T-helper 22 cell (primary cell): ENCODE data around the gene ELF5.

Experiments
- DNase-seq: peaks from one replicate; pipeline ENCODE4 v3.0.0-alpha.2; 2020; ENCODE audit warnings: low read depth

The ELF5 gene

GRCh38 chr11:34513682-34514449, at the start of gene ELF5:
Gene ELF5 (minus strand): TSS chr11:34513794. CDS start chr11:34505749, 8,045 bp downstream.
- no peak for DNase-seq

GRCh38 chr11:34562976-34563375, 49.4 kb upstream of the ELF5 start:
- no peak for DNase-seq

GRCh38 chr11:34560511-34560910, 46.9 kb upstream of the ELF5 start:
- DNase-seq, result no peak

- DNase-seq, result no peak
These were observed 45.1 kb upstream of the ELF5 start for GRCh38 chr11:34558673-34559072.

DNA sequence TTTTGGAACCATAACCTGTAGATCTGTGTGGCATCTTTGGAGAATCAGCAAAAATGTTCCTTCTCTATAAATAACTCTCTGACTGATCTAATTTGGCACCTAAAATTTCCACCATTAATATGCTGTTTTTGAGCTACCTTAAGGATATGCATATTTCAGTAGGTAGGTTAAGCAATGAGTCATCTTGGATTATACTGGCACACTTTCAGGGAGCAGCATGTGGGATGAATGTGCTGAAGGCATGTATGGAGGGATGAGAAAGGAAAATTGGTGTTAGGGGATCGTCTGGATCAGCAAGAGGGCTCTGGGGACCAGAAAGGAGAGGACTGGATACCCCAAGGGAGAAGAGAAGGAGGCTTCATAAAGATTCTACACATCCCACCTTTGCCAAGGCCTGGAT, 44.6 kb upstream of the ELF5 start:
- no peak for DNase-seq

- no peak for DNase-seq
These were observed 38.7 kb upstream of the ELF5 start for GRCh38 chr11:34552270-34552669.

GRCh38 chr11:34549271-34549670, 35.7 kb upstream of the ELF5 start:
- DNase-seq, result no peak

- DNase-seq, result no peak
These were observed 34.7 kb upstream of the ELF5 start for GRCh38 chr11:34548278-34548677.

DNA sequence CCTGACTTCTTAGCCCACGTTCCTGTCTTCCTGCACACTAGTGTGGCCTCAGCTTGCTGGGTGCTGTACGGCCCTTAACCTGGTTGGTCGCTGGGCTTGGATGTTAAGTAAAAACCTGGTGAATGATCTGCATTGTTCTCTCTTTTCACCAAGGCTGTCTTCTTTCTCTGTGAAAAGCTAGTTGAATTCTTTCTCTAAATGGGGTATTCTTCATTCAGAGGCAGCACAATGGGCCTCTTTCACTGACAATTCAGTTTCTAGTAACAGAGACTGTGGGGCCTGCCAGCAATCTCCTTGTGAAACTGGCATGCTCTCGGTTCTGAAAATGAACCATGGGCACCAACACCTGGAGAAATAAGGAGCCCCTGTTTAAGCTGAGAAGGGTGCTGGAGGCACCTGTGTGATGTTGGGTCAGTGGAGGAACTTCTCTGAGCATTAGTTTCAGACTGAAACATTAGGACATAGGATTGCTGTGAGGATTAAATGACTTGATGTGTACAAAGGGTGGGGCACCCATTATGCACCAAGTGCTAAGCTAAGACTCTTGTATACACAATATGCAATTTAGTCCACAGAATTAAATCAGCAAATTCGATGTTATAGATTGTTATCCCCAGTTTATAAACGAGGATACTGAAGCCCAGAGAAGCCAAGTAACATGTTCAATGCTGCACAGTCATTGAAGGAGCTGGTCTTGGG, 33.1 kb upstream of the ELF5 start:
- no peak for DNase-seq

GRCh38 chr11:34542089-34542488, 28.5 kb upstream of the ELF5 start:
- no peak for DNase-seq

DNA sequence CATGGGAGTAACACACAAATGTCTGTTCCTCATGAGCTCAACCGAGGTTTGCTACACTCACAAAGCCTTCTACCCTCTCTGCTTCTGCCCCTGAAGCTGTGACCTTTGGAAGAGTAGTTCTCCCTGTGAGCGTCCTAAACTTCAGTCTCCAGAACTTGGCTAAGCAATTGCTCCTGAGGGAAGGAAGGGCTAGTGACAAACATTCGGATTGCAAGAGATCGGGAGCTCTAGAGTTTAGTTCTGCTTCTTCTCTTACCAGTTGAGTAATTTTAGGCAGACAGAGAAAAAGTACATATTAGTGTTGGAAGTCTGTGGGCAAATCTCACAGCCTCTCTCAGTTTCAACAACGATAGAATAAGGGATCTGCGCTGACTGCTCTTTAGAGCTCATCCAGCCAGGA, 27.3 kb upstream of the ELF5 start:
- DNase-seq, result no peak

GRCh38 chr11:34537636-34538035, 24.0 kb upstream of the ELF5 start:
- no peak for DNase-seq

- no peak for DNase-seq
These were observed 22.5 kb upstream of the ELF5 start for GRCh38 chr11:34536056-34536455.

- no peak for DNase-seq
These were observed 21.2 kb upstream of the ELF5 start for GRCh38 chr11:34534826-34535225.

DNA sequence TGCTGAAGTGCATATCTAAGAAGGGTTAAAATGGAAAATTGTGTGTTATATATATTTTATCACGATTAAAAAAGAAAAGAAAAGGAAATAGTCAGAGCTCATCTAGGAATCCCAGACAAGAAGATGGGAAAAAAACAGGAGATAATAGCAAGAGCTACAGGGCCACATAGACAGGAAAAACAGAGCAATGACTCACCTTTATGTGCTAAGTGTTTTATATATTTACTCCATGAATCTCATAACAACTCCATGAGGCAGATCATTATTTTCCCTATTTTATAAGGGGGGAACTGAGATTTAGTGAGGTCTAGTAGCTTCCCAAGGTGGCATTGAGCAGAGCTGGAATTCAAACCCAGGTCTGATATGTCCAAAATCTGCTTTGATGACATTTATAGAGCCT, 18.1 kb upstream of the ELF5 start:
- DNase-seq, result no peak

DNA sequence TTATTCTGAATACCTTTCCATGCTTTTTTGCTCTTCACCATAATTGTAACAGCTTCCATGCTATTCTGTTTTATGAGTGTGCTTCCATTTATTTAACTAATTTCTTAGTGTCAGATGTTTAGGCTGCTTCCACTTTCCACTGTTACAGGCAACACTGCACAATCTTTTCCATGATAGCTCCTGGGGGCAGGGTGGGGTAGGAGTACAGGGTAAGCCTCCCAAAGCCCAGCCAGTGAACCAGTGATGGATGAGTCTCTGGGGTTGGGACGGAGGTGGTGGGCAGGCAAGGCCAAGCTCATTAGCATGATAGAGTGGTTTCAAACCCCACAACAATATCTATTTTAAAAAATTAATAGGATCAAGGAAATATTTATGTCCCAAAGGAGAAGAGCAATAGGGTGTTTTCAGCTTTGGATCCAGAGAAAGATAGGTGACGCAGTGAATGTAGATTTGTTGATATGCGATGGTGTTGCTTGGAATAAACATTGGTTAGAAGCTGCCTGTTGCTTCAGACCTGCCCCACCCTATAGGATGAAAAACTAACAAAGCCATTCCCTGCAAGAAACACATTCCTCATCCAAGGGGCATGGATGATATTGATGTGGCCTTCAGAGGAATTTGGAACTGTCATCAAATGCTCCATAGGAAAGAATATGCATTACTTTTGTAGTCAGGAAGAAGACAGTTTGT, 17.1 kb upstream of the ELF5 start:
- no peak for DNase-seq

DNA sequence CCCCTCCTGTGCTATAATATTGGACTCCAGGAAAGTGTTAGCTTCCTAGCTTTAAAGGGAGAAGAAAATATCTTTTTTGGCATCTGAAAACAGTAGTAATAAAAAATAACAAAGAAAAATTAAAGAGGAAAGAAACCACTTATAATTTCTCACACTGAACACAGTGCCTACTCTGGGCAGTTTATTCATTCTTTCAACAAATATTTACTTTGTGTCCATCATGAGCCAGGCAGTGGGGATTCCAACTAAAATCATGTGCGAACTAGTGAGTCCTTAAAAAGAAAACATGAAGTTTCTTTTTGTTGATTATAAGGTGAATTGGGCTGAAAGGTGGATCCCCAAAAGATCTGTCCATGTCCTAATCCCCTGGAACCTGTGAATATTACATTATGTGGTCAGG, 16.0 kb upstream of the ELF5 start:
- no peak for DNase-seq

- DNase-seq, result no peak
These were observed 14.5 kb upstream of the ELF5 start for GRCh38 chr11:34528072-34528471.

GRCh38 chr11:34525888-34526657, 12.5 kb upstream of the ELF5 start:
- no peak for DNase-seq

GRCh38 chr11:34525098-34525497, 11.5 kb upstream of the ELF5 start:
- no peak for DNase-seq

- DNase-seq, result no peak
These were observed 11.1 kb upstream of the ELF5 start for GRCh38 chr11:34524696-34525095.

GRCh38 chr11:34523053-34523452, 9.5 kb upstream of the ELF5 start:
- DNase-seq, result no peak
